ENCODE measurements around the gene LCN6.

The LCN6 gene

DNA sequence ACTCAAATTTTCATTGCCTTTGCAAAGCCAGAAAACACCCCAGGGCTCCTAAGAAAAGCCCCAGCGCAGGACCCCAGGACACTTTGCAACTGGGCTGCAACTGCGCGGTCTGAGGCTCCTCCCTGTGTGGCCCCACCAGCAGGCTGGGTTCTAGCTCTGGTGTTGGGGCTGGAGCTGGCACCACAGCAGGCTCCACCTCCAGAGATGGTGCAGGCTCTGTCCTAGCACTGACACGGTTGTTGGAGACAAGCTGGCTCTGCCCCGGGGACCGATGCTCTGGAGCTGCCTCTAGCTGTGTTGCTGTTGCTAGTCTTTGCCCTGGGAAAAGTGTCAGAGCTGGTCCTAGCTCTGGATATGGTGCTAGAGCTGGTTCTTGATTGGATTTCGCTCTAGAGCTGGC, 19.2 kb downstream of the LCN6 start:
- peak overlapping the region; percentile 93 for H3K9ac ChIP-seq (ENCODE audit: insufficient read length, low read depth)
- peaks cover 27% of the 10 kb centered on the region for H3K27me3 ChIP-seq (ENCODE audit: insufficient read depth, insufficient read length)
- no peak for DNase-seq (ENCODE audit: low read depth, low spot score)
- no peaks in the 10 kb centered on the region for H3K9me3 ChIP-seq (ENCODE audit: insufficient read depth, low read length)
- peak overlapping the region; percentile 100 for H3K4me3 ChIP-seq (ENCODE audit: insufficient read length, low read depth)
- peaks cover 29% of the 10 kb centered on the region for H3K4me1 ChIP-seq (ENCODE audit: insufficient read depth, insufficient read length)
- TF ChIP-seq SUZ12 (IDR thresholded peaks at IDR 0.05; ENCODE audit: extremely low read depth, insufficient read depth, insufficient read length) (no peak), ZNF274 (IDR thresholded peaks at IDR 0.05; ENCODE audit: low read depth, low read length) (no peak), YY1 (IDR thresholded peaks at IDR 0.05; ENCODE audit: insufficient read depth, insufficient read length) (no peak)
- H3K36me3 ChIP-seq (ENCODE audit: insufficient read depth, insufficient read length, low read length), result peaks cover 39% of the 10 kb centered on the region

DNA sequence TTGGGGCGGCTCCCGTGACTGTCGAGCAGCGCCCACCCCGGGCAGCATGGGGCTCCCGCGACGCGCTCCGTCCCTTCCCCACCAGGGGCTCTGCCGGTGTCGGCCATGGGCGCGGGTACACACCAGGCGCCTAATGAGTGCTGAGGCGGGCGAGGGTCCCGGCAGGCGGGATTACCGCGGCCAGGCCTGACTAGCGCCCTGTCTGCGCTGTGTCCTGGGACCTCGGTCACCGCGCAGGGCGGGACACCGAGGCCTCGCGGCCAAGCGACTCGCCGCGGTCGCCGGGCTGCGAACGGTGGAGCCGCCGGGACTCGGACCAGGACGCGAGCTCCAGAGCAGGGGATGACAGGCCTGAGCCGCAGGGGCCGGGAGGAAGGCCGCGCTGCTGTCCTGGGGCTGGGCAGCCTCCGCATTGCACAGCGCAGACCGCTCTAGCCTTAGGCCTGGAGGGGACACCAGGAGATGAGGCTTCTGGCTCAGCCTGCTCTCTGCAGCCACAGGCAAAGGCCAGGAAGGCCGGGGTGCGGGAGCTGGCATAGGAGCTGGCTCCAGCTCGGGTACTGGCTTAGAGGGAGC, 19.7 kb downstream of the LCN6 start:
- peak overlapping the region; percentile 93 for H3K9ac ChIP-seq (ENCODE audit: insufficient read length, low read depth)
- H3K27me3 ChIP-seq (ENCODE audit: insufficient read depth, insufficient read length), result peaks cover 22% of the 10 kb centered on the region
- peaks cover 27% of the 10 kb centered on the region for H3K4me1 ChIP-seq (ENCODE audit: insufficient read depth, insufficient read length)

DNA sequence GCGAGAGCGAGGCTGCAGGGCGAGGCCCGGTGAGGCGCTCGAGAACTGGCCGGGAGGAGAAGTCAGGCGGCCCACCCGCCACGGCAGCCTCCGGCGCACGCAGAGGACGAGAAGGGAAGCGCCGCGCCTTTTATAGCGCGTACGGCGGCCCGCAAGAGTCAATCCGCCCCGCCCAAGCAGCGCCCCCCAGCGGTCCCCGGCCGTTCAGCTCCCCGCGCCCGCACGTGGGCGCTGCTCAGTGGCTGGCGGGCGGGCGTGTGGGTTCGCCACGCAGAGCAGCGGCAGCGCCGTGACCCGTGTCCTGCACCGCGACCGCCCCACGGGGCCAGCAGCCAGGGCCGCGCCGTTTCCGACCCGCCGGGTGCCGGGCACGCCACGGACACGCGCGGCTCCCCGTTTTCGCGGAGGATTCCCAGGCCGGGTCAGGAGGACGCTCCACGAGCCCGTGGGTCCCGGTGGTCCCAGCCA, 20.2 kb downstream of the LCN6 start:
- peak overlapping the region; percentile 100 for H3K4me3 ChIP-seq (ENCODE audit: insufficient read length, low read depth)

More for the DNA sequence above, 19.7 kb downstream of the LCN6 start:
- TF ChIP-seq SUZ12 (IDR thresholded peaks at IDR 0.05; ENCODE audit: extremely low read depth, insufficient read depth, insufficient read length) (no peak), YY1 (IDR thresholded peaks at IDR 0.05; ENCODE audit: insufficient read depth, insufficient read length) (no peak), ZNF274 (IDR thresholded peaks at IDR 0.05; ENCODE audit: low read depth, low read length) (no peak)
- Histone ChIP-seq H3K4me3 (ENCODE audit: insufficient read length, low read depth) (peak overlapping the region; percentile 100), H3K9me3 (ENCODE audit: insufficient read depth, low read length) (no peaks in the 10 kb centered on the region), H3K36me3 (ENCODE audit: insufficient read depth, insufficient read length, low read length) (peaks cover 44% of the 10 kb centered on the region)
- no peak for DNase-seq (ENCODE audit: low read depth, low spot score)

DNA sequence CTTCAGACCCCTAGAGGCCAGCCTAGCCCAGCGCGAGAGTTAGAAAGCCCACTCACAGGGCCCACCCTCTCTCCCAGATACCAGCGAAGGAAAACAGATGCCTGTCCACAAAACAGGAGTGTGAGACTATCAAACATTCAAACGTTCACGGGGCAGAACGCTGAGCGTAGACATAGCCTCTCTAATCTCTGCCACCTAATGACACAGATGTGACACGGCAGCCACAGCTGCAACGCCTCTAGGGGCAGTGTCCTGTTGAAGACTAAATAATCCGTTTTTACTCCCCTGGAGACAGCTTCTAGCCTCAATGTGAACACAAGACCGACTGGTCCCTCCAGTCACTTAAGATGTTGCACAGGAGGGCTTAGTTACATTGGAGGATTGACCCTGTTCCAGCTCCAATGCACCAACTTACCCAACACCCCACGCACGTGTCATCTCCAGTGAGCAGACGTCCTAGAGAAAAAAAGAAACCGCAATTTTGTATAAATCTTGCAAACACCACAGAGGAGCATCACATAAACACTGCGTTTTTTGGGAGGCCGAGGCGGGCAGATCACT, 21.6 kb downstream of the LCN6 start:
- TF ChIP-seq YY1 (IDR thresholded peaks at IDR 0.05; ENCODE audit: insufficient read depth, insufficient read length) (no peak), ZNF274 (IDR thresholded peaks at IDR 0.05; ENCODE audit: low read depth, low read length) (no peak), SUZ12 (IDR thresholded peaks at IDR 0.05; ENCODE audit: extremely low read depth, insufficient read depth, insufficient read length) (no peak)
- peak overlapping the region; percentile 93 for H3K9ac ChIP-seq (ENCODE audit: insufficient read length, low read depth)

More for the DNA sequence above, 20.2 kb downstream of the LCN6 start:
- Histone ChIP-seq H3K4me1 (ENCODE audit: insufficient read depth, insufficient read length) (peaks cover 29% of the 10 kb centered on the region), H3K36me3 (ENCODE audit: insufficient read depth, insufficient read length, low read length) (peaks cover 49% of the 10 kb centered on the region), H3K9ac (ENCODE audit: insufficient read length, low read depth) (peak overlapping the region; percentile 93), H3K9me3 (ENCODE audit: insufficient read depth, low read length) (no peaks in the 10 kb centered on the region), H3K27me3 (ENCODE audit: insufficient read depth, insufficient read length) (peaks cover 20% of the 10 kb centered on the region)
- peak; percentile 78 for DNase-seq (ENCODE audit: low read depth, low spot score)
- no peak for TF ChIP-seq ZNF274 (IDR thresholded peaks at IDR 0.05; ENCODE audit: low read depth, low read length)
- TF ChIP-seq SUZ12 (IDR thresholded peaks at IDR 0.05; ENCODE audit: extremely low read depth, insufficient read depth, insufficient read length), result no peak
- no peak for TF ChIP-seq YY1 (IDR thresholded peaks at IDR 0.05; ENCODE audit: insufficient read depth, insufficient read length)

DNA sequence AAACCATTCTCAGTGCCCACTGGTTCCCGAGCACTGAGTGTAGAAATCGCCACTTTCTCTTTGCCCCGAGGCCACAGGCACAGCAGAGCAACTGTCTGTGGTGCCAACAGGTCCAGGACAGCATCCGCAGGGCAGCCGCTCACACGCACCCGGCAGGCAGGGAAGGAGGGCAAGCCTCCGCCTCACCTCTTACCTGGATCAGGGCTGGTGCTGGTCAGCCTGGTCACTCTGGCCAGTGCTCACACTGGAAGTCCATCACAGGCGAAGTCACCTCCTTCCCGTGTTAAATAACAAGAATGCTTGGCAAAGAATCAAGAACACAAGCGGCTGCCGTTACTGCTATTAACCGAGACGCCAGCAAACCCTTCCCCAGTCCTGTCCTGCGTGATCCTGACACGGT, 22.2 kb downstream of the LCN6 start:
- H3K9ac ChIP-seq (ENCODE audit: insufficient read length, low read depth), result peak overlapping the region; percentile 93
- peak overlapping the region; percentile 100 for H3K4me3 ChIP-seq (ENCODE audit: insufficient read length, low read depth)
- no peaks in the 10 kb centered on the region for H3K9me3 ChIP-seq (ENCODE audit: insufficient read depth, low read length)
- H3K36me3 ChIP-seq (ENCODE audit: insufficient read depth, insufficient read length, low read length), result peaks cover 64% of the 10 kb centered on the region
- peaks cover 29% of the 10 kb centered on the region for H3K4me1 ChIP-seq (ENCODE audit: insufficient read depth, insufficient read length)
- no peak for TF ChIP-seq ZNF274 (IDR thresholded peaks at IDR 0.05; ENCODE audit: low read depth, low read length)
- TF ChIP-seq YY1 (IDR thresholded peaks at IDR 0.05; ENCODE audit: insufficient read depth, insufficient read length), result no peak
- no peak for TF ChIP-seq SUZ12 (IDR thresholded peaks at IDR 0.05; ENCODE audit: extremely low read depth, insufficient read depth, insufficient read length)
- peaks cover 20% of the 10 kb centered on the region for H3K27me3 ChIP-seq (ENCODE audit: insufficient read depth, insufficient read length)
- DNase-seq (ENCODE audit: low read depth, low spot score), result no peak

More for the DNA sequence above, 21.6 kb downstream of the LCN6 start:
- peaks cover 20% of the 10 kb centered on the region for H3K27me3 ChIP-seq (ENCODE audit: insufficient read depth, insufficient read length)
- H3K9me3 ChIP-seq (ENCODE audit: insufficient read depth, low read length), result no peaks in the 10 kb centered on the region
- DNase-seq (ENCODE audit: low read depth, low spot score), result no peak
- peaks cover 61% of the 10 kb centered on the region for H3K36me3 ChIP-seq (ENCODE audit: insufficient read depth, insufficient read length, low read length)
- peak overlapping the region; percentile 100 for H3K4me3 ChIP-seq (ENCODE audit: insufficient read length, low read depth)
- peaks cover 26% of the 10 kb centered on the region for H3K4me1 ChIP-seq (ENCODE audit: insufficient read depth, insufficient read length)

DNA sequence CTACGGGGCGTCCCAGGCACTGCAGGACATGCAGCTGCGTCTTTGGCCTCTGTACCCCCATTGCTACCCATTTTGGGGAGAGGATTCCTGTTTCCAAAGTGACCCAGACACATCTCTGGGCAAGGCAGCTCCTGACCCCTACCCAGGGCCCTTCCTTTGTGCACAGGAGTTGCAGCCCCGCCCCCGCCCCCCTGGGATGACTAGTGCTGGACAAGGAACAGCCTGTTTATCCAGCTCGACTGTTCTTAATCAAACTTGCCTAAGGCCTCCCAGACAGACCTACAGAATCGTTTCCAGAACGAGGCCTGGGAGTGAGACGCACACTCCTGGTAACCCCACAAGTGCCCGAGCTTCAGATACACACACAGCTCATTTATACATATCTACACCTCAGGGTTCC, 22.7 kb downstream of the LCN6 start:
- peak overlapping the region; percentile 93 for H3K9ac ChIP-seq (ENCODE audit: insufficient read length, low read depth)
- peaks cover 32% of the 10 kb centered on the region for H3K4me1 ChIP-seq (ENCODE audit: insufficient read depth, insufficient read length)
- peaks cover 67% of the 10 kb centered on the region for H3K36me3 ChIP-seq (ENCODE audit: insufficient read depth, insufficient read length, low read length)
- H3K9me3 ChIP-seq (ENCODE audit: insufficient read depth, low read length), result no peaks in the 10 kb centered on the region
- H3K27me3 ChIP-seq (ENCODE audit: insufficient read depth, insufficient read length), result peaks cover 20% of the 10 kb centered on the region
- H3K4me3 ChIP-seq (ENCODE audit: insufficient read length, low read depth), result peak overlapping the region; percentile 100
- no peak for DNase-seq (ENCODE audit: low read depth, low spot score)
- TF ChIP-seq SUZ12 (IDR thresholded peaks at IDR 0.05; ENCODE audit: extremely low read depth, insufficient read depth, insufficient read length) (no peak), ZNF274 (IDR thresholded peaks at IDR 0.05; ENCODE audit: low read depth, low read length) (no peak), YY1 (IDR thresholded peaks at IDR 0.05; ENCODE audit: insufficient read depth, insufficient read length) (no peak)

DNA sequence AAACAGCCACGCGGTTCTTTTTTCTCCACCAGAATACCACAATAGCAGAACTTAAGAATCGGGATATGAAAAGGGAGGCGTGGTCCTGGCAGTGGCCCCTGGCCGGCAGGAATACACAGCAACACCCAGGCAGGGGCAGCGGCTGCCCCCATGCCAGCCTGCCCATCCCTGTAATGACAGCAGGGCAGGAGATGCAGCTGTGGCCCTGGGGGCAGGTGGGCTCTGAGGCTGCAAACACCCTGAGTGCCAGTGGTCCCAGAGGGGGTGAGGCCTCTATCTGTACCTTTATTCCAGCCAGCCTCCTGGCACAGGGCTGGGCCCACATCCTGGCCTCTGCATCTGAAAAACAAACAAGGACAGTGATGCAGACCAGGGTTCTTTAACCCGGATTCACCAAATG, 23.6 kb downstream of the LCN6 start:
- H3K27me3 ChIP-seq (ENCODE audit: insufficient read depth, insufficient read length), result peaks cover 16% of the 10 kb centered on the region
- no peaks in the 10 kb centered on the region for H3K9me3 ChIP-seq (ENCODE audit: insufficient read depth, low read length)
- no peak overlapping the region for H3K9ac ChIP-seq (ENCODE audit: insufficient read length, low read depth)
- TF ChIP-seq ZNF274 (IDR thresholded peaks at IDR 0.05; ENCODE audit: low read depth, low read length) (no peak), SUZ12 (IDR thresholded peaks at IDR 0.05; ENCODE audit: extremely low read depth, insufficient read depth, insufficient read length) (no peak), YY1 (IDR thresholded peaks at IDR 0.05; ENCODE audit: insufficient read depth, insufficient read length) (no peak)
- no peak overlapping the region for H3K4me3 ChIP-seq (ENCODE audit: insufficient read length, low read depth)
- peaks cover 34% of the 10 kb centered on the region for H3K4me1 ChIP-seq (ENCODE audit: insufficient read depth, insufficient read length)
- no peak for DNase-seq (ENCODE audit: low read depth, low spot score)
- peaks cover 67% of the 10 kb centered on the region for H3K36me3 ChIP-seq (ENCODE audit: insufficient read depth, insufficient read length, low read length)

Measured in NT2/D1 (cell line).